Astrocyte of the spinal cord (primary cell): Measurements from ENCODE around the gene CPXM2.

Experiments
- DNase-seq: peaks from one replicate; pipeline ENCODE4 v3.0.0; 2011; ENCODE audit warnings: low read depth, low spot score
- H3K4me3 ChIP-seq: 2 replicates; pipeline ENCODE4 v1.5.1; 2011; ENCODE audit warnings: low read depth, mild to moderate bottlenecking, low read length, moderate library complexity
- in situ Hi-C: cut with HindIII; loops from 2 replicates; pipeline ENCODE4 v1.10.0; 2017; ENCODE audit warnings: low sequenced_read_pairs
- TF ChIP-seq, protein P1 (sequence below): IDR thresholded peaks from 2 replicates; pipeline ENCODE4 v1.5.1; 2012; ENCODE audit warnings: low read depth, mild to moderate bottlenecking, low read length, inconsistent platforms

Gene CPXM2

DNA sequence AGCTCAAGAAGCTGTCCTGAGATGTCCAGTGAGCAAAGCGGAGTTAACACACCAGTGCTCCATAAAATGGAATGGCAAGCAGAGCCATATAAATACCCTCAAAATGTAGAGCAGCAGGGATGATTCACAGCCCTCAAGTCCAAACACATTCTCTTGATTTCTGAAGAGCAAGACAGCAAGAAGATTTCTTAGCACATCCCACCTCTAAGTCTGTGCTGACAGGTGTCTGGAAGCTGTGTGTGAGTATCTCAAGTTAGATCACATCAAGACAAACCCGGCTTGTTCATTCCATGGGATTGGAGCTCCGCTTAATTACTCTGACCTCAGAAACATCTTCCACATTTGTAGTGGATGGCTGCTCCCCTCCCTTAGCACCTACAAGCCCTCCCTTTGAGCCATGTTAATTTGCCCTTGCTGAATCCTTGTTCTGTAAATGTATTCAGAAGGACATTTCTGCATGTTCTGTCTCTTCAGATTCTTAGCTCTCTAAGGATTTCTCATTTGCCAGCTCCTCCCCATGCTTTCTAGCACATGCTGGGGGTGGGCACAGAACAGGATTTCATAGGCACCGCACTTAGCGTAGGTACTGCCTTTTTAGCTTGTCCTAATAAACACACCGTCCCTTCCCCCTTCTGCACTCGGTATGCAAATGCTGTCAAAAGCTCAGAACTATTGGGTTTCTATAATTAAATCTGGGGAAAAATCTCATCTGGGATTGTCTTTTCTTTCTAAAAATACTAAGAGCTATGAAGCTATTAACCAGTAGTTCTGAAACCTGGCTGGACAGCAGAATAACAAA, 112.7 kb downstream of the CPXM2 start:
- TF ChIP-seq, protein P1, sequence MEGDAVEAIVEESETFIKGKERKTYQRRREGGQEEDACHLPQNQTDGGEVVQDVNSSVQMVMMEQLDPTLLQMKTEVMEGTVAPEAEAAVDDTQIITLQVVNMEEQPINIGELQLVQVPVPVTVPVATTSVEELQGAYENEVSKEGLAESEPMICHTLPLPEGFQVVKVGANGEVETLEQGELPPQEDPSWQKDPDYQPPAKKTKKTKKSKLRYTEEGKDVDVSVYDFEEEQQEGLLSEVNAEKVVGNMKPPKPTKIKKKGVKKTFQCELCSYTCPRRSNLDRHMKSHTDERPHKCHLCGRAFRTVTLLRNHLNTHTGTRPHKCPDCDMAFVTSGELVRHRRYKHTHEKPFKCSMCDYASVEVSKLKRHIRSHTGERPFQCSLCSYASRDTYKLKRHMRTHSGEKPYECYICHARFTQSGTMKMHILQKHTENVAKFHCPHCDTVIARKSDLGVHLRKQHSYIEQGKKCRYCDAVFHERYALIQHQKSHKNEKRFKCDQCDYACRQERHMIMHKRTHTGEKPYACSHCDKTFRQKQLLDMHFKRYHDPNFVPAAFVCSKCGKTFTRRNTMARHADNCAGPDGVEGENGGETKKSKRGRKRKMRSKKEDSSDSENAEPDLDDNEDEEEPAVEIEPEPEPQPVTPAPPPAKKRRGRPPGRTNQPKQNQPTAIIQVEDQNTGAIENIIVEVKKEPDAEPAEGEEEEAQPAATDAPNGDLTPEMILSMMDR, result no peak
- in situ Hi-C loops, result no loop called here
- no peak for DNase-seq

DNA sequence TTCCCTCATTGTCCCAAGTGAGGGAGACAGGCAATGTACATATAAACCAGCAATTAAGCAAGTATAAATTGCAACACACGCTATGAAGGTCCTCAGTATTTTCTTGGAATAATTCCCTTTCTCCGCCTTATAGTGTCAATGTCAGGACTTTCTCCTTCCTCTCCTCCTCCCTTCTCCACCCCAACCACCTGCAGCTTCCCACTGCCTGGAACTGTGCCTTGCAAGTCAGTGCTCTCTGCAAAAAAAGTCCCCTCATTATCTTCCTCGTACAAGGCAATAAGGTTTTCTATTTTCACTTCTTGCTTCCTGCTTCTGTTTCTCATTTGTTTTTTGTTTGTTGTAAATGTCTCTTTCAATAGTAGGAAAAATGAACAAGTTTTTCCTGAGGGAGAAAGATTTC, 113.7 kb downstream of the CPXM2 start:
- in situ Hi-C loops, result no loop called here
- TF ChIP-seq, protein P1, result no peak
- DNase-seq, result no peak
- no peak overlapping the region for H3K4me3 ChIP-seq

More for the DNA sequence above, 112.7 kb downstream of the CPXM2 start:
- H3K4me3 ChIP-seq, result no peak overlapping the region

DNA sequence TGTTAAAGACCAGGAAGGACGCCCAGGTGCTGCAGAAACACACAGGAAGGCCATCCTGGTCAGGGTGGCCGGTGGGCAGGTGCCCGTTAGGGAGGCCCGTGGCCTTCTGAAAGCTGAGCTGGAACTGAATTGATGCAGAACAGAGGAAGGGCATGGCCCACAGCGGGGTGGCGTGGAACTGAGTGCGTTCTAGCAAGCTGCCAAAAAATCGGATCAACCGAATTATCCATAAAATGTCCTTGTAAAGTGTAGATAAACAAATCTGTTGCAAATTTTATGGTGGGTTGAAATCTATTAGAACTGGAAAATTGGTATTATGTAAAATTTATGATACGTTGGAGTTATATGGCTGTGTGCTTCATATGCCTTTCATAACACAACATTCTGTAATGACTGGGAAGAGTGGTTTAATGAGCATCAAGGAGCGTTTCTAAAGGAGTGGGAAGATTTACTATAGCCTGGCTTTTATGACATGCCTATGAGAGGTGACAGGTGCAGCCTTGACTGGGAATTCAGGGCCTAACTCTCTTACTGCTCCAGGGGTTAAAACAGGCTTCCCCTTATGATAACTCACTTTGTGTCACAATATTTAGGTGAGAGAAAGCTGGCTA, 117.4 kb downstream of the CPXM2 start:
- DNase-seq, result no peak
- in situ Hi-C loops, result no loop called here
- TF ChIP-seq, protein P1, result no peak
- no peak overlapping the region for H3K4me3 ChIP-seq

DNA sequence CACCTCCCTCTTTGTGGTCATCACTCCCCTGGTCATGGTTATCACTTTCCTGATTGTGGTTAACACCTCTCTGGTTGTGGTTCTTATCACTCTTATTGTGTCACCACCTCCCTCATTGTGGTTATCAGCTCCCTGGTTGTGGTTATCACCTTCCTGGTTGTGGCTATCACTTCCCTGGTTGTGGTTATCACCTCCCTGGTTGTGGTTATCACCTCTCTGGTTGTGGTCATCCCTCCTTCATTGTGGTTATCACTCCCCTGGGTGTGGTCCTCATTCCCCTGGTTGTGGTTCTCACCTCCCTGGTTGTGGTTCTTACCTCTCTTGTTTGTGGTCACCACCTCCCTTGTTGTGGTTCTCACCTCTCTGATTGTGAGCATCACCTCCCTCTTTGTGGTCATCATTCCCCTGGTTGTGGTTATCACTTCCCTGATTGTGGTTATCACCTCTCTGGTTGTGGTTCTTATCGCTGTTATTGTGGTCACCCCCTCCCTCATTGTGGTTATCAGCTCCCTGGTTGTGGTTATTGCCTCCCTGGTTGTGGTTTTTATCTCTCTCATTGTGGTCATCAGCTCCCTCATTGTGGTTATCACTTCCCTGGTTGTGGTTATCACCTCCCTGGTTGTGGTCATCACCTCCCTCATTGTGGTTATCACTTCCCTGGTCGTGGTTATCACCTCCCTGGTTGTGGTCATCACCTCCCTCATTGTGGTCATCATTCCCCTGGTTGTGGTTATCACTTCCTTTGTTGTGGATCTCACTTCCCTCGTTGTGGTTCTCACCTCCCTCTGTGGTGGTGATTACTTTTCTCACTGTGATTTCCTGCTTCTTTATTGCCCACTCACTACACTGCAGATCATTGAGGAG, 118.7 kb downstream of the CPXM2 start:
- no peak overlapping the region for H3K4me3 ChIP-seq
- TF ChIP-seq, protein P1, result no peak
- in situ Hi-C loops, result no loop called here
- no peak for DNase-seq

DNA sequence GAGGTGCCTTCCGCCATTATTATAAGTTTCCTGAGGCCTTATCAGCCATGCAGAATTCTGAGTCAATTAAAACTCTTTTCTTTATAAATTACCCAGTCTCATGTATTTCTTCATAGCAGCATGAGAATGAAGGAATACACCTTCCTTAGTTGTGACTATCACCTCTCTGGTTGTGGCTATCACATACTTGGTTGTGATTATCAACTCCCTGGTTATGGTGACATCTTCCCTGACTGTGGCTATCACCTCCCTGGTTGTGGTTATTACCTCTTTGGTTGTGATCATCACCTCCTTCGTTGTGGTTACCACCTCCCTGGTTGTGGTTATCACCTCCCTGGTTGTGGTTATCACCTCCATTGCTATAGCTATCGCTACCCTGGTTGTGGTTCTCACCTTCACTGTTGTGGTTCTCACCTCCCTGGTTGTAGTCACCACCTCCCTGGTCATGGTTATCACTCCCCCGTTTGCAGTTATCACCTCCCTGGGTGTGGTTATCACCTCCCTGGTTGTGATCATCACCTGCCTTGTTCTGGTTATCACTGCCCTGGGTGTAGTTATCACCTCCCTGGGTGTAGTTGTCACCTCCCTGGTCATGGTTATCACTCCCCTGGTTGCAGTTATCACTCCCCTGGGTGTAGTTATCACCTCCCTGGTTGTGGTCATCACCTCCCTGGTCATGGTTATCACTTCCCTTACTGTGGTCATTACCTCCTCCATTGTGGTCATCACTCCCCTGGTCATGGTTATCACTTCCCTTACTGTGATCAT, 119.5 kb downstream of the CPXM2 start:
- TF ChIP-seq, protein P1, result no peak
- DNase-seq, result no peak
- in situ Hi-C loops, result no loop called here
- no peak overlapping the region for H3K4me3 ChIP-seq

DNA sequence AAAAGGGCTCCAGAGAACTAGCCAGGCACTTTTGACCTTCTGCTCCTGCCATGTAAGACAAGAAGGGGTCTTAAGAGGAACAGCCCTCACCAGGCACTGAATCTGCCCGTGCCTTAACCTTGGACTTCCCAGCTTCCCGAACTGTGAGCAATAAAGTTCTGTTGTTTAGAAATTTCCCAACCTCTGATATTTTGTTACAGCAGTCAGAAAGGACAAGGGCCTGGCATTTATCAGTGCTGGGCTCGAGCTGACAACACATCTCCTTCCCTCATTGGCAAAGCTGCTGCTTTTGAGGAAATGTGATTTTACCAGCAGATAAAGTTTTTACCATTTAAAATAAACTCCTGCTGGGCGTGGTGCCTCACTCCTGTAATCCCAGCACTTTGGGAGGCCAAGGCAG, 122.0 kb downstream of the CPXM2 start:
- in situ Hi-C loops, result no loop called here
- TF ChIP-seq, protein P1, result no peak
- no peak for DNase-seq
- H3K4me3 ChIP-seq, result no peak overlapping the region
